KOPT-K1 (cell line): ENCODE data around the gene HTN3.
"Not testable (repeated sequence)": the region's sequence is repeated elsewhere in the genome, so short reads cannot be mapped to it uniquely, and the experiment has no call there.

Experiments used
- H3K27ac ChIP-seq: fragments of 200-600 bp; sonication (generic); 2 replicates; pipeline ENCODE4 v1.5.1; 2016; ENCODE audit warnings: antibody characterized with exemption, mild to moderate bottlenecking, low read depth, low read length; ENCODE audit not compliant: poor library complexity, severe bottlenecking
- H3K36me3 ChIP-seq: fragments of 200-600 bp; sonication (generic); 2 replicates; pipeline ENCODE4 v1.5.1; 2017; ENCODE audit warnings: antibody characterized with exemption, mild to moderate bottlenecking, low read length, moderate library complexity; ENCODE audit not compliant: insufficient read depth
- H3K9me3 ChIP-seq: fragments of 200-600 bp; sonication (generic); 2 replicates; pipeline ENCODE4 v1.5.1; 2017; ENCODE audit warnings: antibody characterized with exemption, low read length, mild to moderate bottlenecking; ENCODE audit not compliant: insufficient read depth, poor library complexity, severe bottlenecking

Gene HTN3

GRCh38 chr4:70050138-70050537, 21.9 kb downstream of the HTN3 start, which contains the start of gene HTN1:
HTN1 (plus strand) TSS chr4:70050438; CDS start chr4:70053077, 2,639 bp downstream.
- H3K9me3 ChIP-seq, H3K36me3 ChIP-seq, H3K27ac ChIP-seq: not testable (repeated sequence)

GRCh38 chr4:70056534-70056933, 28.3 kb downstream of the HTN3 start:
- not testable (repeated sequence) for H3K9me3 ChIP-seq, H3K36me3 ChIP-seq, H3K27ac ChIP-seq

DNA sequence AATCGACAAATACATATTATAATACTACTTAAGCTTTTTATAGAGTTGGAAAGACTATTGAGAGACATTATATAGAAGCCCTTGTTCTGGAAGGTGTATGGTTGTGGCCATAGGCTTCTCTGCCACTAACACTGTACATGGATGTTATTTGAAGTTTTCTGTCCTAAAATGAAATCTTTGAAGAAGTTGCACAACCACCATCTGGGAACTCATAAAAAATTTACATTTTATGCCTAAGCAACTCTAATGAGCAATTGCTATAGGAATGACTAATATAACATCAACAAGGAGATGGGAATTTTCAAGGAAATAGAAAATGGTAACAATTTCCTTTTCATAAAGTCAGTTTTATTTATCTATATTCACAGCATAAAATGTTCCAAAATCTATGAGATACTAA, 29.4 kb downstream of the HTN3 start:
- H3K36me3 ChIP-seq = no peaks in the 10 kb centered on the region
- H3K9me3 ChIP-seq = no peaks in the 10 kb centered on the region
- H3K27ac ChIP-seq = no peak overlapping the region

DNA sequence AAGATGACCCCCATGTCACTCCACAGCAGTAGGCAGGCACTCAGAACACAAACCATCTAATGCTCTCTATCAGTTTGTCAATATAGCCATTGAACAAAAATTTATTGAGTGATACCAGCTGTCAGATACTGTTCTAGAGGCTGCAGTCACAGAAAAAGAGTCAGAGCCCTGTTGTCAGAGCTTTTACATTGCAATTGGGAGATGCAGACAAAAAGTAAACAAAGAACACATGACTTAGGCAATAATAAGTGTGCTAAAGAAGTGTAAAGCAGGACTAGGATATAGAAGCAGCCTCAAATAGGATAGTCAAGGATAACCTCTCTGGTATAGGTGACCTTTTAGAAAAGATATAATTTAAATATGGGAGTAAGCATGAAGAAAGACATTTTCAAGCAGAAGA, 30.9 kb downstream of the HTN3 start:
- Histone ChIP-seq H3K9me3 (no peaks in the 10 kb centered on the region), H3K36me3 (no peaks in the 10 kb centered on the region), H3K27ac (no peak overlapping the region)

DNA sequence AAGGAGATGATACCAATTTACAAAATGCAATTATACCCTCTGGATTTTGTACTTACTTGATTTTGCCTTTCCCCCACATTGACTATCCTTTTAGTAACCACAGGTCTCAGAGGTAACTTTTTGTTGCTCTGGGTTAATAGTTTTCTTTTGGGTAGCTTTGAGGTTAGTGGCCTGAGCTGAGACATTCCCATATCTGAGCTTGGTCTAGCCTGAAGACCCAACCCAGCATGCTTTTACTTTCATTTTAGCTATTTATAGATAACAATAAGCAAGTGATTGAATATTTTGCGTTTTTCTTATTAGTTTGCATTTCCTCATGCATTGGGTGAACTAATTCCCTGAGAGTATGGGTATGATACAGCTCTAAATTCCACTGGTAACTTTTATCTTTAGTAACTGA, 33.7 kb downstream of the HTN3 start:
- Histone ChIP-seq H3K9me3 (no peaks in the 10 kb centered on the region), H3K36me3 (no peaks in the 10 kb centered on the region), H3K27ac (no peak overlapping the region)

GRCh38 chr4:70080205-70080604, 51.9 kb downstream of the HTN3 start:
- H3K36me3 ChIP-seq = no peaks in the 10 kb centered on the region
- no peak overlapping the region for H3K27ac ChIP-seq
- no peaks in the 10 kb centered on the region for H3K9me3 ChIP-seq
